ENCODE data around the gene SYNDIG1L.

The SYNDIG1L gene

DNA sequence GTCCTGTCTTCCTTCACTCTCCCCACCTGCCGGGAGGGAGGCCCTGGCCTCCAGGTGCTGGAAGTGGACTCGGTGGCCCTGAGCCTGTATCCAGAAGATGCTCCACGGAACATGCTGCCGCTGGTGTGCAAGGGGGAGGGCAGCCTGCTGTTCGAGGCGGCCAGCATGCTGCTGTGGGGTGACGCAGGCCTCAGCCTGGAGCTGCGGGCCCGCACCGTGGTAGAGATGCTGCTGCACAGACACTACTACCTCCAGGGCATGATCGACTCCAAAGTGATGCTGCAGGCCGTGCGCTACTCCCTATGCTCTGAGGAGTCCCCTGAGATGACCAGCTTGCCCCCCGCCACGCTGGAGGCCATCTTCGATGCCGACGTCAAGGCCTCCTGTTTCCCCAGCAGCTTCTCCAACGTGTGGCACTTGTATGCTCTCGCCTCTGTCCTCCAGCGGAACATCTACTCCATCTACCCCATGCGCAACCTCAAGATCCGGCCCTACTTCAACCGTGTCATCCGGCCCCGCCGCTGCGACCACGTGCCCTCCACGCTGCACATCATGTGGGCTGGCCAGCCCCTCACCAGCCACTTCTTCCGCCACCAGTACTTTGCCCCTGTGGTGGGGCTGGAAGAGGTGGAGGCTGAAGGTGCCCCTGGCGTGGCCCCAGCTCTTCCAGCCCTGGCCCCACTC, 69.0 kb downstream of the SYNDIG1L start:
- no peak for DNase-seq
